ENCODE data around the gene COL4A6. TPM values are rescaled to one million over a fixed set of nuclear protein-coding genes. Genes with fewer than 3 reads are reported as not detected.

Gene COL4A6
- total RNA-seq, 1 donor from 2014 or later: 4.1 TPM

- H3K36me3 Mint-ChIP-seq (ENCODE audit: low read depth): peaks cover 4% of the 10 kb centered on the region
- H3K27me3 Mint-ChIP-seq (ENCODE audit: low read depth): no peaks in the 10 kb centered on the region
- peaks cover 61% of the 10 kb centered on the region for H3K4me1 Mint-ChIP-seq (ENCODE audit: low read depth)
- no peak for DNase-seq (ENCODE audit: low spot score)
- TF ChIP-seq, protein P1, sequence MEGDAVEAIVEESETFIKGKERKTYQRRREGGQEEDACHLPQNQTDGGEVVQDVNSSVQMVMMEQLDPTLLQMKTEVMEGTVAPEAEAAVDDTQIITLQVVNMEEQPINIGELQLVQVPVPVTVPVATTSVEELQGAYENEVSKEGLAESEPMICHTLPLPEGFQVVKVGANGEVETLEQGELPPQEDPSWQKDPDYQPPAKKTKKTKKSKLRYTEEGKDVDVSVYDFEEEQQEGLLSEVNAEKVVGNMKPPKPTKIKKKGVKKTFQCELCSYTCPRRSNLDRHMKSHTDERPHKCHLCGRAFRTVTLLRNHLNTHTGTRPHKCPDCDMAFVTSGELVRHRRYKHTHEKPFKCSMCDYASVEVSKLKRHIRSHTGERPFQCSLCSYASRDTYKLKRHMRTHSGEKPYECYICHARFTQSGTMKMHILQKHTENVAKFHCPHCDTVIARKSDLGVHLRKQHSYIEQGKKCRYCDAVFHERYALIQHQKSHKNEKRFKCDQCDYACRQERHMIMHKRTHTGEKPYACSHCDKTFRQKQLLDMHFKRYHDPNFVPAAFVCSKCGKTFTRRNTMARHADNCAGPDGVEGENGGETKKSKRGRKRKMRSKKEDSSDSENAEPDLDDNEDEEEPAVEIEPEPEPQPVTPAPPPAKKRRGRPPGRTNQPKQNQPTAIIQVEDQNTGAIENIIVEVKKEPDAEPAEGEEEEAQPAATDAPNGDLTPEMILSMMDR (IDR thresholded peaks at IDR 0.05): no peak
- peak overlapping the region; percentile 91 for H3K27ac Mint-ChIP-seq (ENCODE audit: unreplicated experiment)
- H3K9me3 Mint-ChIP-seq (ENCODE audit: low read depth): peaks cover 6% of the 10 kb centered on the region
- peak overlapping the region; percentile 90 for H3K4me3 Mint-ChIP-seq (ENCODE audit: unreplicated experiment)
Measured at GRCh38 chrX:108439961-108440696, 1.9 kb upstream of the COL4A6 start.

GRCh38 chrX:108439426-108439942 is 1.3 kb upstream of the COL4A6 start, which contains the start of gene COL4A5:
TSS of gene COL4A5 (plus strand) at chrX:108439838. CDS start at chrX:108440126, 288 bp downstream.
- no peaks in the 10 kb centered on the region for H3K9me3 Mint-ChIP-seq (ENCODE audit: low read depth)
- H3K27ac Mint-ChIP-seq (ENCODE audit: unreplicated experiment): peak within 1 kb of the TSS; percentile 91
- H3K4me1 Mint-ChIP-seq (ENCODE audit: low read depth): peaks cover 57% of the 10 kb centered on the region
- DNase-seq (ENCODE audit: low spot score): no peak
- peak within 1 kb of the TSS; percentile 90 for H3K4me3 Mint-ChIP-seq (ENCODE audit: unreplicated experiment)
- H3K36me3 Mint-ChIP-seq (ENCODE audit: low read depth): no peaks in the 10 kb centered on the region
- TF ChIP-seq, protein P1 (IDR thresholded peaks at IDR 0.05): no peak
- no peaks in the 10 kb centered on the region for H3K27me3 Mint-ChIP-seq (ENCODE audit: low read depth)

DNA sequence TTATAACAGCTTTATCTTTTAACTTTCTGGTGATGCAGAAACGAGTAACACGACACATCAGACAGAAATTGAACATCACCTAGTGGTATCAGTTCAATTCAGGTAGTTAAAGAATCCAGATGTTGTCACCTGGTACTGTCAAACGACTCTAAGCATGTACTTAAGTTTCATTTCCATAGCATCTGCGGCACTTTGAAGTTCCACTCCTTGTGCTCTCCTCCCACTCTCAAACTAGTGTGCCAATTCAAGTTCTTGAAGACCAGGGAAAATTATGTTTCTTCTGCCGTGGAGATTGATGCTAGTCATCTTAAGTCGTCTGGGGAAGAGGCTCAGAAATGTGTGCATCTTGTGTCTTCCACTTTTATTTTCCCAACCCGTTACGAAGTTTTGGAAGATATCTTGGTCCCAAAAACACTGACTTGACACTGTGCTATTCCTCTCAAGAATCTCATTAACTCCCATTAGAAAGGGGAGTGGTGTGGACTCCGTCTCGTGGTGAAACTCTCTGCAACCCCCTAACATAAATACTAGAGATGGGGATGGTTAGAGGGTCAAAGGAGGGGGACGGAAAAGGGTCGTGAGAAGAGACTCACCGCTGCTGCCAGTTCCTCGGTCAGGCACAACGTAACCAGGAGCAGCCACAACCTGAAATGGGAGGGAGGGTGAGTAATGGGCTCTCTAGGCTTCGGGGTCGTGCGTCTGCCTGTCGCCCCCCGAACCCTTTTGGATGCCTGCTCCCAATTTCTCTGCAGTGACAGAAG is 693 bp downstream of the COL4A6 start:
- Mint-ChIP-seq H3K27ac (ENCODE audit: unreplicated experiment) (no peak overlapping the region), H3K9me3 (ENCODE audit: low read depth) (no peaks in the 10 kb centered on the region), H3K27me3 (ENCODE audit: low read depth) (no peaks in the 10 kb centered on the region), H3K4me3 (ENCODE audit: unreplicated experiment) (peak overlapping the region; percentile 73), H3K4me1 (ENCODE audit: low read depth) (peaks cover 46% of the 10 kb centered on the region), H3K36me3 (ENCODE audit: low read depth) (no peaks in the 10 kb centered on the region)
- TF ChIP-seq, protein P1 (IDR thresholded peaks at IDR 0.05): no peak
- no peak for DNase-seq (ENCODE audit: low spot score)

DNA sequence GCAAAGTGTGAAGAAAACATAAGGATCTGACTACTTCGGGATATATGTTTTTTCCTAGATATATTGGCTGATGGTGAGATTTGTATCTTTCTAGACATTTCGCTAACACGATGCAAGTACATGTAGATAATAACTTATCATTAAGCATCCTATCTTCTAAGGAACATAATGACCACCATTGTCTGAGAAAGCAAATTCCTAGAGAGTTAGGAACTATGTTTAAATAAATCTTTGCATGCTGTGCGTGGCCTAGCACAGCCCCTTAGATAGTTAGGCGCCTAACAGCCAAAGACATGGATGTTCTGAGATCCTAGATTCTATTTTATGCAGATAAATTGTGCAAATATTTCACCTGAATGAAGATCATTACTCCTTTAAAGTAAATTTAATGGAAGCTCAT is 3.0 kb downstream of the COL4A6 start:
- DNase-seq (ENCODE audit: low spot score): no peak
- Mint-ChIP-seq H3K4me3 (ENCODE audit: unreplicated experiment) (no peak overlapping the region), H3K9me3 (ENCODE audit: low read depth) (no peaks in the 10 kb centered on the region), H3K36me3 (ENCODE audit: low read depth) (no peaks in the 10 kb centered on the region), H3K27ac (ENCODE audit: unreplicated experiment) (no peak overlapping the region), H3K27me3 (ENCODE audit: low read depth) (no peaks in the 10 kb centered on the region), H3K4me1 (ENCODE audit: low read depth) (peaks cover 29% of the 10 kb centered on the region)
- TF ChIP-seq, protein P1 (IDR thresholded peaks at IDR 0.05): no peak

GRCh38 chrX:108426262-108426661 is 12.0 kb downstream of the COL4A6 start:
- no peak overlapping the region for H3K27ac Mint-ChIP-seq (ENCODE audit: unreplicated experiment)
- no peaks in the 10 kb centered on the region for H3K9me3 Mint-ChIP-seq (ENCODE audit: low read depth)
- H3K36me3 Mint-ChIP-seq (ENCODE audit: low read depth): no peaks in the 10 kb centered on the region
- no peaks in the 10 kb centered on the region for H3K27me3 Mint-ChIP-seq (ENCODE audit: low read depth)
- no peak for DNase-seq (ENCODE audit: low spot score)
- TF ChIP-seq, protein P1 (IDR thresholded peaks at IDR 0.05): no peak
- H3K4me1 Mint-ChIP-seq (ENCODE audit: low read depth): no peaks in the 10 kb centered on the region
- H3K4me3 Mint-ChIP-seq (ENCODE audit: unreplicated experiment): no peak overlapping the region
